RPMI8226 (cell line): Measurements from ENCODE around the gene MEIS2.

Source experiments
- DNase-seq: peaks from one replicate; pipeline ENCODE4 v3.0.0-alpha.2; 2015

The MEIS2 gene

GRCh38 chr15:37097144-37097919, 3.0 kb downstream of the MEIS2 start:
- no peak for DNase-seq

GRCh38 chr15:37096558-37097143, 3.7 kb downstream of the MEIS2 start:
- no peak for DNase-seq

- DNase-seq, result no peak
These were observed 4.4 kb downstream of the MEIS2 start for GRCh38 chr15:37095770-37096557.

GRCh38 chr15:37094915-37095711, 5.2 kb downstream of the MEIS2 start:
- no peak for DNase-seq

DNA sequence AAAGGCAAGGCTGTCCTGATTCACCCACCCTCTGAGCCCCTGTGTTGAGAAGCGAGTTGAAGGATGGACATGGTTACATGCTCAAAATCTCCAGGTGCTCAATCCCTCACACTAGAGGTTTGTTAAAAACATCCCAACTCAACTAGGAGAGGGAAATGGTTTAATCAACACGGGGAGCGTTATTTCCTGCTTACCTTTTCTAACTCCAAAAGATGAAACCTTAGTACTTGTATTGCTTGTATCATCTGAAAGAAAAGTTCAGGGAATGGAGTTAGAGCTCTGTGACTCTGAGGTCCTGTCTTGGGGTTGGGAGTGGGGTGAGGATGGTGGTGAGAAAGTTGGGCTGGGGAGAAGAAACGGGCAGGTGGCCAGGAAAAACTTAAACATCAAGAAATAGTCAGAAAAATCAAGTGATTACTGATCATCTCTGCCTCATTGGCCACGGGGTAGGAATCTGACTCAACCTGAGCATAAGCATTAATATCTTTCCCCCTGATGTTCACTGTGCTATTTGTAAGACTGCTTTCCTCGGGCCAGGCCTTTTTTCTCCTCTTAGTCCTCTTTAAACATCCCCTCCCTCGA, 5.9 kb downstream of the MEIS2 start:
- DNase-seq, result no peak

DNA sequence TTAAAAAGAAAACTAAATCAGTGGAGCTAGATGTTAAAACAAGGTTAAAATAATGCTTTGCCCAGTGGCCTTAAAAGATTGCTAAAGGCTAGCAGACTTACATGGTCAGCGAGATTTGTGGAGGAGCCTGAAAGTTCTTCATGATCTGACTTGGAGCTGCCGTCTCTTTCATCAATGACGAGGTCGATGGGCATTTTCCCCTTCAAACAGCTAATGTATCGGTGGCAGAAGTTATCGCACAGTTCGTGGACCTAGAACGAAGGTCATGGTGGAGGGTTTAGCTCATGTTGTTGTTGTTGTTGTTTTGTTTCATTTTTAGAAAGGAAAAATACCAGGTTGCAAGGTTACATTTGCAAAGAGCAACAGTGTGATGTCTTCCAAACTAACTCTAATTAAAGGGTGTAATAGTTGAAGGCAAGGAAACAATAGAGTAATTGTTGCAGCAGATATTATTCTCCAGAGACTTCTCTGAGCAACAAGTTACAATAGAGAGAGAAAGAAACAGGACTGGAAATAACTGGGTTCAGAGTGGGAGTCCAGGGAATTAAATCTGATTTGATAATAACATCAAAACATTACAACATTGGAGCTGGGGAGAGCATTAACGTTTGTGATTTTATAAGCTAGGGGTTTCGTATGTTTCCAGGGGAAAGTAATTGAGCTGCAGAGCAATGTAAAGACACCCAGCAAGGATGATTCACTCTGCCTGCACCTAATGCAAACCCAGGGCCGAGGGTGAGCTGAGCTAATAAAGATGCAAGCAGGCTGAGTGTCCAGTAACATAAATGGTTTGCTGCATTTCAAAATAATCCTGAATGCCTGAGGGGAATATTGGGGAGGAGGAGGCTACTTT, 6.6 kb downstream of the MEIS2 start:
- DNase-seq, result no peak

GRCh38 chr15:37090543-37091175, 9.7 kb downstream of the MEIS2 start:
- DNase-seq, result no peak

- no peak for DNase-seq
These were observed 11.9 kb downstream of the MEIS2 start for GRCh38 chr15:37088436-37088835.

GRCh38 chr15:37087131-37087588, 13.2 kb downstream of the MEIS2 start:
- no peak for DNase-seq

DNA sequence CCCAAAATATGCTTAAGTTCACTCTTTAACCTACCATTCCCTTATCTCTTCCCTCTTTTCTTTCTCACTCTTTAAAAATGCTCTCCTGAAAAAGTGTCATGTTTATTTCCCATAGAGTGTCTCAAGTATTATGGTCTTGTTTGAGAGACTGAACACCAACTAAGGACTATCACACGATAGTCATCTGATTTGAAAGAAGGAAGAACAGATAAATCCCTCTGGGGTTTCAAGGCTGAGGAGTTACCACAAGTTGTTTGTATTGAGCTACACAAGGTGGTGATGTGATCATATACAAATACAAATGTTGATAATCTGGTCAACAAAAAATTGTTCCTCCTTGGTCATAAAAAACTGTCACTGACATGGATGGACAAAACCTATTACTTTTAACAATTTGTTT, 13.8 kb downstream of the MEIS2 start:
- DNase-seq, result no peak

GRCh38 chr15:37086120-37086519, 14.2 kb downstream of the MEIS2 start:
- no peak for DNase-seq

DNA sequence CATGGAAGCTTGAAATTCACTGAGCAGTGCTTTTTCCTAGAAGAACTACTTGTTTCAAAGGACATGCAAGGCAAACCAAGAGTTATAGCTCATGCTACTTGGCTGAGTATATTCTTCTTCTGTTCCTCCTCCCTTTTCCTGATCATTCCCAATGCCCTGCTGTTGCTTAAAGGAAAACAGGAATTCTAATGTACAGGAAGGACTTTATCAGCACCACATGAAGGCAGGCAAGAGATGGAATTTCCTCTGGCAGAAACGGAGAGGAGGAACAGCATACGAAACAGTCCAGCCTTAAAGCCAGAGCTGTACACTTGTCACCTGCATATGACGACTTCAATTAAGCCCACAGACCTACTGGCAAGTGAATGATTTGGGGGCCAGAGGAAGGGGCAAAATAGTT, 15.7 kb downstream of the MEIS2 start:
- no peak for DNase-seq

GRCh38 chr15:37083610-37084009, 16.7 kb downstream of the MEIS2 start:
- DNase-seq, result no peak

DNA sequence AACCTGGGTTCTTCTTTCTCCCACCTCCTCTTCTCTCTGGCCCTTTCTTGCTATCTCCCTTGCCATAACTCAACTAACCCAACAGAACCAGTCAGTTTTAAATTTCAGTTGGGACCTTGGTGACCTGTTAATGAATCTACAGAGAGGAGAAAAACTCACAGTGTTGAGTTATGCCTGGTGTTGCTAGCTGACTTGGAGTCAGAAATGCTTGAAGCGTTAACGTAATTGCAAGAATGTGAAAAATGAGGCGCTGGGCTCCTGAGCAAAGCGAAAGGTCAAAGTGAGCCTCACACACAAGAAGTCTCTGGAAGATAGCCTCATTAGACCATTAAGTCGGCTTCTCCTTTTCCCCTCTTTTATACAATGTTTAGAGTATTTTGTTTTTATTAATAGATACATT, 18.4 kb downstream of the MEIS2 start:
- DNase-seq, result no peak

DNA sequence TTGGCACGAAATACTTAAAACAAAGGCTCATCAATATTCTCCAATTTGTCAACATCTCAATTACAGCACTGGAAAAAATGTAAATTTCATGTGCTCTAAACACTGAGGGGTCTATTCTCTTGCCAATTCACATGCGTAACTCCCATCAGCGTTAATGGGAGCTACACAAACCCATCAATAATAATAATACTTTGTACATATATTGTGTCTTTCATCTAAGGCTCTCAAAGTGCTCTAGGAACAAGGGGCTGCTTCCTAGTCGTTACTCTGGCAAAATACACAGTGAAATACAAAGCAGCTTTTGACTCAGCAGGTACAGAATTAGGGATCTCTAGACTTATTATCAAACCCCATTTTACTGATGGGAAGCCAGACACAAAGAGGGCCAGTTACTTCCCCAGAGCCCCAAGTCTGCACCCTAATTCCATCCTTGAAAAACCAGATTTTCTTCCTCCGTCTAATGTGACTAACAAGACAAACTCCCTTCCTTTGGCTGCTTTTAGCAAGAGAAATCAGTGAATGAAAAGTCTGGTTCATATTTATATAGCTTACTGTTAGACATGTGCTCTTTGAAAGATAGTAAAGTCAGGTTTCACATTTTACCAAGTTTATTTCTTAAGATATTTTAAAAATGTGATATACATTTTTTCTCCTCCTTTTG, 20.0 kb downstream of the MEIS2 start:
- no peak for DNase-seq

GRCh38 chr15:37079726-37080125, 20.6 kb downstream of the MEIS2 start:
- DNase-seq, result no peak

DNA sequence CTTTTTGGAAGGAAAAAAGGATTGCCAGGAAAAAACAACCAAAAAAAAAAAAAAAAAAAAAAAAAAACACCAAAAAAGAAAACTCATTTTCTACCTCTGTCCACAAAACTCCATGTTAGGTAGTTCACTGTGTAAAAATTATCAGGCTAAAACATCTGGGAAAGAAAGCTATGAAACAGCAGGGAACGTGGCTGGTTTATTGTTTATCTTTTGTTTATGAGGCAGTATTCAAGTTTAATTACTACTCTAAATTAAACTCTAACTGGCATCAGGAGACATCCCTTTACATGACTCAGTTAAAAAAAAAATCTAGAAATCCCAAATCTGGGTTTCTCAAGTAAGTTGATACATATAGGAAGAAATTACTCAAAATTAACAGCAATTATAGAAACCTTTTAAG, 21.8 kb downstream of the MEIS2 start:
- no peak for DNase-seq

DNA sequence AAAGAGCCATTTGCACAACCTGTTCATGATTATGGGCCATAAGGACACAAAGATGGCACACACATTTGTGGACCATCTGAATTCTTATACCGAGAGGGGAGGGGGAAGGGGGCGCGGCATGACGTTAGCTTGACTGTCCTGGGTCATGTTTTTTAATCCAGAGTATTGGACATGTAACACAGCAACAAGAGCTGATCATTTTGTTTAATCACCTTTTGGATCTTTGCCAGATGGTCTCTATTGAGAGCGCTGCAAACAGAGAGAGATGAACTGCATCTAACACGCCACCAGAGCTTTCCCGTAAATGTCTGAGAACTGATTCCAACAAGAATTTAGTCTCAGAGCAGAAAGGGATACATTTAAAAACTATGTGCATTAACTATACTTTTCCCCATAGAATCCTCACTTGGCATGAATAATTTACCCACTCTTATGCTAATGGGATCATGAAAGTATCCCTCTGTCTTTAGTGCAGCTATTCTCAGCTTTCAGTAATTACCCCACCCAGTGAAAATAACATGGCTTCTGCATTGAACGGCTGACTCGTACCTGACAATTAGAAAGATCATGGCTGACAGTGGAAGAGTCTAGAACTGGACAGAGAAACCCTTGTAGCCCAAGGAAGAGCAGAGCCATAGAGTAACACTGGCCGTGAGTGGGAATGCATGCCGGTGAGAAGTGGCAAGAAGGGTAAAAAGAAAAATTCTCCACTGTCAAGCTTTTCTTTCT, 22.6 kb downstream of the MEIS2 start:
- DNase-seq, result no peak

- DNase-seq, result no peak
These were observed 23.8 kb downstream of the MEIS2 start for GRCh38 chr15:37076543-37076942.

DNA sequence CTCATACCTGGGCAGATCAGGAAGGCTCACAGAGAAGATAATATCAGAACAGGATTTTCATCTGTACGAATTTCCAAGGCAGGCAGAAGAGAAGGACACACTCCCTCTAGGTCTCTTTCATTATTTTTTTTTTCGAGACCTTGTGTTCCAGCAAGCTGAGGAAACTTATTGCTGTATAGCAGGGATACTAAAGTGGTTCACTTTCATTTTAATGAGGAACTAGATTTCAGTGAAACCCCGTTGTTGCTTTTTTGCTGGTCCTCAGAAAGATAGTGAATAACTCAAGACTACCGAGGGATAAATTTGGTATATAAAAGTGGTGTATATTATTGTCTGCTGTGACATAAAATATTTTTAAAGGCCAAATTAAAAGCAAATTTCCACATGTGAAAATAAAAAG, 24.6 kb downstream of the MEIS2 start:
- no peak for DNase-seq
